GM10248 (cell line): ENCODE results near the gene NOC4L.

ENCODE experiments used
- CTCF ChIA-PET: fragments of 300-600 bp; sonication (Branson Sonifier 250); formaldehyde crosslinking; extraction: SDS; loops from one replicate; lab custom pipeline; 2021; ENCODE audit warnings: antibody characterized with exemption; lab: Yijun Ruan, JAX
- POLR2A ChIA-PET: fragments of 350-650 bp; sonication (Branson Sonifier 250); formaldehyde crosslinking; extraction: SDS; loops from one replicate; lab custom pipeline; 2020; ENCODE audit warnings: antibody characterized with exemption; lab: Yijun Ruan, JAX
- DNase-seq: peaks from one replicate; pipeline ENCODE4 v3.0.0; 2012; ENCODE audit errors: extremely low spot score
- CTCF ChIP-seq: IDR thresholded peaks from 2 replicates; pipeline ENCODE4 v1.5.1; 2012; ENCODE audit warnings: mild to moderate bottlenecking, low read depth; ENCODE audit errors: extremely low read depth, missing control alignments, control extremely low read depth

The NOC4L gene

DNA sequence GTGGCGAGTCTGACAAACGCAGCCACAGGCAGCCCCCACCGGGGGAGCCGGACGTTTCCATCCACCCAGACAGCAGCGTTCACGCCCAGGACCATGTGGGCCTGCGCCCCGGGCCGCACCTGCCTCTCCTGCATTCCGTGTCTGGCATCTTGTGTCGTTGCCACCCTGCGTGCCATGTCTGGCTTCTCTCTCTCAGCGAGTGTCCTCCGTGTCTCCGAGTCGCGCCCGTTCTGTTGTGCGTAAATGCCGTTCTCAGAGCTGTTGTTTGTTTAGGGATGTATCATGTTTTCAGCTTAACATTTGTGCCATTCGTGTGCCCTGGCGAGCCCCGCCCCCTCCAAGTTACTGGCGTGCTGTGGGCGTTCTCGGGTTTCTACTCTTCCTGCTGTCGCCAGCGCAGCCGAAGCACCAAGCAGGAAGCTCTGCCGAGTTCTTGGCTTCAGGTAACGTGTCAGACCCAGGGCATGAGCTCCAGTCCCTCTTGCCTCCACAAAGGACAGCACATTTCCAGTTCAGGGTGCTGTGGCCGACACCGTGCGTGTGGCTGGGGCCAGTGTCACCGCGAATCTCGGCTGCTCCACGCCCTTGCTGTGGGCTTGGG lies 34.6 kb downstream of the NOC4L start:
- ChIA-PET CTCF (interaction anchor here (1.5 kb wide), 1 partner anchor 25 kb away, joined by 5 read pairs; no protein-coding TSS in a partner anchor), POLR2A (no interaction called here)
- no peak for TF ChIP-seq CTCF
- DNase-seq, result no peak

GRCh38 chr12:132179431-132180362 lies 35.4 kb downstream of the NOC4L start:
- ChIA-PET POLR2A (no interaction called here), CTCF (interaction anchor here (1.5 kb wide), 1 partner anchor 26 kb away, joined by 5 read pairs; no protein-coding TSS in a partner anchor)
- DNase-seq, result no peak
- TF ChIP-seq CTCF, result no peak

GRCh38 chr12:132180648-132181546 lies 36.6 kb downstream of the NOC4L start:
- TF ChIP-seq CTCF, result no peak
- ChIA-PET CTCF (no interaction called here), POLR2A (no interaction called here)
- no peak for DNase-seq

- no peak for DNase-seq
- ChIA-PET POLR2A (no interaction called here), CTCF (no interaction called here)
- TF ChIP-seq CTCF, result no peak
Observed at GRCh38 chr12:132181570-132182200, 37.4 kb downstream of the NOC4L start.

GRCh38 chr12:132182206-132182710 lies 38.0 kb downstream of the NOC4L start:
- POLR2A ChIA-PET, result no interaction called here
- no peak for TF ChIP-seq CTCF
- no peak for DNase-seq
- CTCF ChIA-PET, result no interaction called here
